Measurements from ENCODE around the gene FGGY. TPM values are rescaled to one million over a fixed set of nuclear protein-coding genes. Genes with fewer than 3 reads are reported as not detected.

The FGGY gene
- total RNA-seq, 1 experiment from 2014 or later, result 12.0 TPM

DNA sequence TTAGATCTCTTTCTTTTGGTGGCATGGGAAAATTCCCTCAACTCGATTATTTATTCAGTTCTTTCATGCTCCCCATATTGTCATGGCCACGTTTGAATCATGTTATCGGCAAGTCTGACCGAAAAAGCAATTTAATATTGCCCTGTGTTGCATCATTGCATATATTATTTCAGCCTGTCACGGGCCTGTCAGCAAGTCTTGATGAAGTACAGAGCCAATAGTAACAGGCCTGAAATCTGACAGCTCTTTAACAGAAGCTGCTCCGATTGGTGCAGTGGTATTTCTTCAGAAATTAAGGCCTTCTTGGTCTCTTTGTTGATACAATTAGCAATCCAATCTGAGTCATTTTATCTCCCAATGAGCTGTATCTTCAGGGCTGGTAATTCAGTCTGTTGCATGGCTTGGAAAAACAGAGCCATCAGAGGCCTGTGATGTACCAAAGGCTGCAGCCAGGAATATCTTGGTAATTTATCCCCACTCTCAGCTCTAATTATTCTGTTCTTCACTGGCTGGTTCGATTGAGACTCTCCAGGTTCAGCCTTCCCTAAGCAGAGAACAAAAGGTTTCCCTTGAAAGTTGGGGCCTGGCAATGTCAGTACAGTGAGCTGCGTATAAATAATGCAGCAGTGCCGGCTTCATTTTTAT, 149.5 kb downstream of the FGGY start:
- Mint-ChIP-seq H3K4me1 (peaks cover 19% of the 10 kb centered on the region), H3K9me3 (peaks cover 18% of the 10 kb centered on the region), H3K27ac (no peak overlapping the region), H3K36me3 (peaks cover 14% of the 10 kb centered on the region), H3K27me3 (ENCODE audit: low read depth) (no peaks in the 10 kb centered on the region), H3K4me3 (no peak overlapping the region)
- ChIA-PET CTCF (interaction anchor here (1.2 kb wide), 1 partner anchor 313 kb away, joined by 4 read pairs; no protein-coding TSS in a partner anchor), POLR2A (no interaction called here)
- DNase-seq (ENCODE audit: low spot score), result no peak
- peak; percentile 28; the same call in 1 of the 2 replicates for ATAC-seq
- TF ChIP-seq ELF4 (CRISPR knock-in tag; IDR thresholded peaks at IDR 0.05; ENCODE audit: low read depth) (no peak), CBFB (CRISPR knock-in tag; IDR thresholded peaks at IDR 0.05; ENCODE audit: low read depth) (no peak), EMX1 (CRISPR knock-in tag; IDR thresholded peaks at IDR 0.05) (no peak), GTF2I (CRISPR knock-in tag; conservative IDR thresholded peaks at IDR 0.05) (no peak), ZNF671 (CRISPR knock-in tag; IDR thresholded peaks at IDR 0.05) (no peak), NFE2L1 (CRISPR knock-in tag; IDR thresholded peaks at IDR 0.05) (no peak)
- TF ChIP-seq, protein P1, sequence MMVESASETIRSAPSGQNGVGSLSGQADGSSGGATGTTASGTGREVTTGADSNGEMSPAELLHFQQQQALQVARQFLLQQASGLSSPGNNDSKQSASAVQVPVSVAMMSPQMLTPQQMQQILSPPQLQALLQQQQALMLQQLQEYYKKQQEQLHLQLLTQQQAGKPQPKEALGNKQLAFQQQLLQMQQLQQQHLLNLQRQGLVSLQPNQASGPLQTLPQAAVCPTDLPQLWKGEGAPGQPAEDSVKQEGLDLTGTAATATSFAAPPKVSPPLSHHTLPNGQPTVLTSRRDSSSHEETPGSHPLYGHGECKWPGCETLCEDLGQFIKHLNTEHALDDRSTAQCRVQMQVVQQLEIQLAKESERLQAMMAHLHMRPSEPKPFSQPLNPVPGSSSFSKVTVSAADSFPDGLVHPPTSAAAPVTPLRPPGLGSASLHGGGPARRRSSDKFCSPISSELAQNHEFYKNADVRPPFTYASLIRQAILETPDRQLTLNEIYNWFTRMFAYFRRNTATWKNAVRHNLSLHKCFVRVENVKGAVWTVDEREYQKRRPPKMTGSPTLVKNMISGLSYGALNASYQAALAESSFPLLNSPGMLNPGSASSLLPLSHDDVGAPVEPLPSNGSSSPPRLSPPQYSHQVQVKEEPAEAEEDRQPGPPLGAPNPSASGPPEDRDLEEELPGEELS (CRISPR knock-in tag; IDR thresholded peaks at IDR 0.05), result no peak
- TF ChIP-seq, protein P2, sequence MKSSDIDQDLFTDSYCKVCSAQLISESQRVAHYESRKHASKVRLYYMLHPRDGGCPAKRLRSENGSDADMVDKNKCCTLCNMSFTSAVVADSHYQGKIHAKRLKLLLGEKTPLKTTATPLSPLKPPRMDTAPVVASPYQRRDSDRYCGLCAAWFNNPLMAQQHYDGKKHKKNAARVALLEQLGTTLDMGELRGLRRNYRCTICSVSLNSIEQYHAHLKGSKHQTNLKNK (CRISPR knock-in tag; IDR thresholded peaks at IDR 0.05), result no peak
- TF ChIP-seq, protein P3, sequence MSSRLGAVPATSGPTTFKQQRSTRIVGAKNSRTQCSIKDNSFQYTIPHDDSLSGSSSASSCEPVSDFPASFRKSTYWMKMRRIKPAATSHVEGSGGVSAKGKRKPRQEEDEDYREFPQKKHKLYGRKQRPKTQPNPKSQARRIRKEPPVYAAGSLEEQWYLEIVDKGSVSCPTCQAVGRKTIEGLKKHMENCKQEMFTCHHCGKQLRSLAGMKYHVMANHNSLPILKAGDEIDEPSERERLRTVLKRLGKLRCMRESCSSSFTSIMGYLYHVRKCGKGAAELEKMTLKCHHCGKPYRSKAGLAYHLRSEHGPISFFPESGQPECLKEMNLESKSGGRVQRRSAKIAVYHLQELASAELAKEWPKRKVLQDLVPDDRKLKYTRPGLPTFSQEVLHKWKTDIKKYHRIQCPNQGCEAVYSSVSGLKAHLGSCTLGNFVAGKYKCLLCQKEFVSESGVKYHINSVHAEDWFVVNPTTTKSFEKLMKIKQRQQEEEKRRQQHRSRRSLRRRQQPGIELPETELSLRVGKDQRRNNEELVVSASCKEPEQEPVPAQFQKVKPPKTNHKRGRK (CRISPR knock-in tag; IDR thresholded peaks at IDR 0.05; ENCODE audit: borderline replicate concordance), result no peak
- TF ChIP-seq, protein P4, sequence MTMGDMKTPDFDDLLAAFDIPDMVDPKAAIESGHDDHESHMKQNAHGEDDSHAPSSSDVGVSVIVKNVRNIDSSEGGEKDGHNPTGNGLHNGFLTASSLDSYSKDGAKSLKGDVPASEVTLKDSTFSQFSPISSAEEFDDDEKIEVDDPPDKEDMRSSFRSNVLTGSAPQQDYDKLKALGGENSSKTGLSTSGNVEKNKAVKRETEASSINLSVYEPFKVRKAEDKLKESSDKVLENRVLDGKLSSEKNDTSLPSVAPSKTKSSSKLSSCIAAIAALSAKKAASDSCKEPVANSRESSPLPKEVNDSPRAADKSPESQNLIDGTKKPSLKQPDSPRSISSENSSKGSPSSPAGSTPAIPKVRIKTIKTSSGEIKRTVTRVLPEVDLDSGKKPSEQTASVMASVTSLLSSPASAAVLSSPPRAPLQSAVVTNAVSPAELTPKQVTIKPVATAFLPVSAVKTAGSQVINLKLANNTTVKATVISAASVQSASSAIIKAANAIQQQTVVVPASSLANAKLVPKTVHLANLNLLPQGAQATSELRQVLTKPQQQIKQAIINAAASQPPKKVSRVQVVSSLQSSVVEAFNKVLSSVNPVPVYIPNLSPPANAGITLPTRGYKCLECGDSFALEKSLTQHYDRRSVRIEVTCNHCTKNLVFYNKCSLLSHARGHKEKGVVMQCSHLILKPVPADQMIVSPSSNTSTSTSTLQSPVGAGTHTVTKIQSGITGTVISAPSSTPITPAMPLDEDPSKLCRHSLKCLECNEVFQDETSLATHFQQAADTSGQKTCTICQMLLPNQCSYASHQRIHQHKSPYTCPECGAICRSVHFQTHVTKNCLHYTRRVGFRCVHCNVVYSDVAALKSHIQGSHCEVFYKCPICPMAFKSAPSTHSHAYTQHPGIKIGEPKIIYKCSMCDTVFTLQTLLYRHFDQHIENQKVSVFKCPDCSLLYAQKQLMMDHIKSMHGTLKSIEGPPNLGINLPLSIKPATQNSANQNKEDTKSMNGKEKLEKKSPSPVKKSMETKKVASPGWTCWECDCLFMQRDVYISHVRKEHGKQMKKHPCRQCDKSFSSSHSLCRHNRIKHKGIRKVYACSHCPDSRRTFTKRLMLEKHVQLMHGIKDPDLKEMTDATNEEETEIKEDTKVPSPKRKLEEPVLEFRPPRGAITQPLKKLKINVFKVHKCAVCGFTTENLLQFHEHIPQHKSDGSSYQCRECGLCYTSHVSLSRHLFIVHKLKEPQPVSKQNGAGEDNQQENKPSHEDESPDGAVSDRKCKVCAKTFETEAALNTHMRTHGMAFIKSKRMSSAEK (CRISPR knock-in tag; IDR thresholded peaks at IDR 0.05; ENCODE audit: borderline replicate concordance), result no peak
- TF ChIP-seq, protein P5, sequence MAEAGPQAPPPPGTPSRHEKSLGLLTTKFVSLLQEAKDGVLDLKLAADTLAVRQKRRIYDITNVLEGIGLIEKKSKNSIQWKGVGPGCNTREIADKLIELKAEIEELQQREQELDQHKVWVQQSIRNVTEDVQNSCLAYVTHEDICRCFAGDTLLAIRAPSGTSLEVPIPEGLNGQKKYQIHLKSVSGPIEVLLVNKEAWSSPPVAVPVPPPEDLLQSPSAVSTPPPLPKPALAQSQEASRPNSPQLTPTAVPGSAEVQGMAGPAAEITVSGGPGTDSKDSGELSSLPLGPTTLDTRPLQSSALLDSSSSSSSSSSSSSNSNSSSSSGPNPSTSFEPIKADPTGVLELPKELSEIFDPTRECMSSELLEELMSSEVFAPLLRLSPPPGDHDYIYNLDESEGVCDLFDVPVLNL (CRISPR knock-in tag; IDR thresholded peaks at IDR 0.05; ENCODE audit: borderline replicate concordance, low read depth), result no peak
- TF ChIP-seq, protein P6, sequence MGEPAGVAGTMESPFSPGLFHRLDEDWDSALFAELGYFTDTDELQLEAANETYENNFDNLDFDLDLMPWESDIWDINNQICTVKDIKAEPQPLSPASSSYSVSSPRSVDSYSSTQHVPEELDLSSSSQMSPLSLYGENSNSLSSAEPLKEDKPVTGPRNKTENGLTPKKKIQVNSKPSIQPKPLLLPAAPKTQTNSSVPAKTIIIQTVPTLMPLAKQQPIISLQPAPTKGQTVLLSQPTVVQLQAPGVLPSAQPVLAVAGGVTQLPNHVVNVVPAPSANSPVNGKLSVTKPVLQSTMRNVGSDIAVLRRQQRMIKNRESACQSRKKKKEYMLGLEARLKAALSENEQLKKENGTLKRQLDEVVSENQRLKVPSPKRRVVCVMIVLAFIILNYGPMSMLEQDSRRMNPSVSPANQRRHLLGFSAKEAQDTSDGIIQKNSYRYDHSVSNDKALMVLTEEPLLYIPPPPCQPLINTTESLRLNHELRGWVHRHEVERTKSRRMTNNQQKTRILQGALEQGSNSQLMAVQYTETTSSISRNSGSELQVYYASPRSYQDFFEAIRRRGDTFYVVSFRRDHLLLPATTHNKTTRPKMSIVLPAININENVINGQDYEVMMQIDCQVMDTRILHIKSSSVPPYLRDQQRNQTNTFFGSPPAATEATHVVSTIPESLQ (CRISPR knock-in tag; IDR thresholded peaks at IDR 0.05), result no peak
- TF ChIP-seq, protein P7, sequence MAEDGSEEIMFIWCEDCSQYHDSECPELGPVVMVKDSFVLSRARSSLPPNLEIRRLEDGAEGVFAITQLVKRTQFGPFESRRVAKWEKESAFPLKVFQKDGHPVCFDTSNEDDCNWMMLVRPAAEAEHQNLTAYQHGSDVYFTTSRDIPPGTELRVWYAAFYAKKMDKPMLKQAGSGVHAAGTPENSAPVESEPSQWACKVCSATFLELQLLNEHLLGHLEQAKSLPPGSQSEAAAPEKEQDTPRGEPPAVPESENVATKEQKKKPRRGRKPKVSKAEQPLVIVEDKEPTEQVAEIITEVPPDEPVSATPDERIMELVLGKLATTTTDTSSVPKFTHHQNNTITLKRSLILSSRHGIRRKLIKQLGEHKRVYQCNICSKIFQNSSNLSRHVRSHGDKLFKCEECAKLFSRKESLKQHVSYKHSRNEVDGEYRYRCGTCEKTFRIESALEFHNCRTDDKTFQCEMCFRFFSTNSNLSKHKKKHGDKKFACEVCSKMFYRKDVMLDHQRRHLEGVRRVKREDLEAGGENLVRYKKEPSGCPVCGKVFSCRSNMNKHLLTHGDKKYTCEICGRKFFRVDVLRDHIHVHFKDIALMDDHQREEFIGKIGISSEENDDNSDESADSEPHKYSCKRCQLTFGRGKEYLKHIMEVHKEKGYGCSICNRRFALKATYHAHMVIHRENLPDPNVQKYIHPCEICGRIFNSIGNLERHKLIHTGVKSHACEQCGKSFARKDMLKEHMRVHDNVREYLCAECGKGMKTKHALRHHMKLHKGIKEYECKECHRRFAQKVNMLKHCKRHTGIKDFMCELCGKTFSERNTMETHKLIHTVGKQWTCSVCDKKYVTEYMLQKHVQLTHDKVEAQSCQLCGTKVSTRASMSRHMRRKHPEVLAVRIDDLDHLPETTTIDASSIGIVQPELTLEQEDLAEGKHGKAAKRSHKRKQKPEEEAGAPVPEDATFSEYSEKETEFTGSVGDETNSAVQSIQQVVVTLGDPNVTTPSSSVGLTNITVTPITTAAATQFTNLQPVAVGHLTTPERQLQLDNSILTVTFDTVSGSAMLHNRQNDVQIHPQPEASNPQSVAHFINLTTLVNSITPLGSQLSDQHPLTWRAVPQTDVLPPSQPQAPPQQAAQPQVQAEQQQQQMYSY (CRISPR knock-in tag; IDR thresholded peaks at IDR 0.05), result no peak
- TF ChIP-seq, protein P8, sequence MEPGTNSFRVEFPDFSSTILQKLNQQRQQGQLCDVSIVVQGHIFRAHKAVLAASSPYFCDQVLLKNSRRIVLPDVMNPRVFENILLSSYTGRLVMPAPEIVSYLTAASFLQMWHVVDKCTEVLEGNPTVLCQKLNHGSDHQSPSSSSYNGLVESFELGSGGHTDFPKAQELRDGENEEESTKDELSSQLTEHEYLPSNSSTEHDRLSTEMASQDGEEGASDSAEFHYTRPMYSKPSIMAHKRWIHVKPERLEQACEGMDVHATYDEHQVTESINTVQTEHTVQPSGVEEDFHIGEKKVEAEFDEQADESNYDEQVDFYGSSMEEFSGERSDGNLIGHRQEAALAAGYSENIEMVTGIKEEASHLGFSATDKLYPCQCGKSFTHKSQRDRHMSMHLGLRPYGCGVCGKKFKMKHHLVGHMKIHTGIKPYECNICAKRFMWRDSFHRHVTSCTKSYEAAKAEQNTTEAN (CRISPR knock-in tag; IDR thresholded peaks at IDR 0.05), result no peak
- TF ChIP-seq, protein P9, sequence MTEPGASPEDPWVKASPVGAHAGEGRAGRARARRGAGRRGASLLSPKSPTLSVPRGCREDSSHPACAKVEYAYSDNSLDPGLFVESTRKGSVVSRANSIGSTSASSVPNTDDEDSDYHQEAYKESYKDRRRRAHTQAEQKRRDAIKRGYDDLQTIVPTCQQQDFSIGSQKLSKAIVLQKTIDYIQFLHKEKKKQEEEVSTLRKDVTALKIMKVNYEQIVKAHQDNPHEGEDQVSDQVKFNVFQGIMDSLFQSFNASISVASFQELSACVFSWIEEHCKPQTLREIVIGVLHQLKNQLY (CRISPR knock-in tag; IDR thresholded peaks at IDR 0.05), result no peak

Measured in WTC11 (cell line).